ENCODE data around the gene OR2T3.
"Not testable (repeated sequence)": the region's sequence is repeated elsewhere in the genome, so short reads cannot be mapped to it uniquely, and the experiment has no call there.

DNA sequence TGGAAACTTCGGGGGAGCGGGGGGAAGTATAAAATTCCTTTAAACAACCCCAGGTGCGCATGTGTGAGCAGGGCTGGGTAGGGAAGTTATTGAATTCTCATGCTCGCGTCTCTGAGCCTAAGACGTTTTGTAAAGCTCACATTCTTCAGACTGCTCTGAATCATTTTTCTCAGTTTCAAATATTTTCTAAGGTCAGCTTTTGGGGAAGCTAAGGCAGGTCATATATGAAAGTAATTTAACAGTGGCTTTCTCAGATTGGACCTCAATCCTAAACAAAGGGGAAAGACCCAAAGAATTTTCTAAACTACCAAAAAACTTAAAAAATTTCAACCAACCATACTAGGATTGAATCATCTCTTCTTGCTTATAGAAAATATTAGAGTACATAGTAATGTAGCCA, 38.2 kb upstream of the OR2T3 start:
- not testable (repeated sequence) for TF ChIP-seq POLR2A (IDR thresholded peaks at IDR 0.05; ENCODE audit: low read length); GATA1 (IDR thresholded peaks at IDR 0.05; ENCODE audit: low read depth, low read length)

Measured in erythroblast (primary cell).